DOHH2 (cell line): ENCODE data around the gene RAD54L.

Experiments used
- H3F3A ChIP-seq: fragments of 200-600 bp; sonication (generic), shearing (Covaris generic); 2 replicates; pipeline ENCODE4 v1.6.0; 2016; ENCODE audit warnings: antibody characterized with exemption, mild to moderate bottlenecking; ENCODE audit not compliant: control insufficient read depth, insufficient read depth
- H3K27ac ChIP-seq: fragments of 200-600 bp; sonication (generic); 2 replicates; pipeline ENCODE4 v1.5.1; 2014; ENCODE audit warnings: low read depth, mild to moderate bottlenecking, low read length, moderate library complexity
- H3K27me3 ChIP-seq: fragments of 200-600 bp; sonication (generic); 2 replicates; pipeline ENCODE4 v1.6.1; 2014; ENCODE audit warnings: mild to moderate bottlenecking, low read length, mixed read lengths; ENCODE audit not compliant: control insufficient read depth
- H3K36me3 ChIP-seq: fragments of 200-600 bp; sonication (generic); 2 replicates; pipeline ENCODE4 v1.6.1; 2014; ENCODE audit warnings: mild to moderate bottlenecking, low read length, moderate library complexity, mixed read lengths; ENCODE audit not compliant: control insufficient read depth
- H3K4me1 ChIP-seq: fragments of 200-600 bp; sonication (generic); 2 replicates; pipeline ENCODE4 v1.6.1; 2014; ENCODE audit warnings: mild to moderate bottlenecking, low read length, mixed read lengths; ENCODE audit not compliant: control insufficient read depth
- H3K4me2 ChIP-seq: fragments of 200-600 bp; sonication (generic); 2 replicates; pipeline ENCODE4 v1.6.0; 2014; ENCODE audit warnings: mild to moderate bottlenecking, low read length, moderate library complexity
- H3K4me3 ChIP-seq: fragments of 200-600 bp; sonication (generic); 2 replicates; pipeline ENCODE4 v1.5.1; 2014; ENCODE audit warnings: mild to moderate bottlenecking, low read length, mixed read lengths
- H3K79me2 ChIP-seq: fragments of 200-600 bp; sonication (generic); 2 replicates; pipeline ENCODE4 v1.6.1; 2014; ENCODE audit warnings: mild to moderate bottlenecking, low read length, mixed read lengths; ENCODE audit not compliant: control insufficient read depth
- H3K9me2 ChIP-seq: fragments of 200-600 bp; sonication (generic); replicated peaks from 2 replicates; pipeline ENCODE4 v1.6.1; 2014; ENCODE audit warnings: mild to moderate bottlenecking, low read length, mixed read lengths; ENCODE audit not compliant: control insufficient read depth
- H3K9me3 ChIP-seq: fragments of 200-600 bp; sonication (generic); 2 replicates; pipeline ENCODE4 v1.6.1; 2014; ENCODE audit warnings: antibody characterized with exemption, low read length, mixed read lengths; ENCODE audit not compliant: control insufficient read depth, insufficient read depth
- H4K20me1 ChIP-seq: fragments of 200-600 bp; sonication (generic); 2 replicates; pipeline ENCODE4 v1.6.0; 2014; ENCODE audit warnings: low read depth, mild to moderate bottlenecking, antibody characterized with exemption, low read length, moderate library complexity; ENCODE audit not compliant: control insufficient read depth, insufficient read depth
- CTCF ChIP-seq: fragments of 200-600 bp; sonication (generic); IDR thresholded peaks from one replicate; pipeline ENCODE4 v1.5.1; 2014; ENCODE audit warnings: antibody characterized with exemption, mild to moderate bottlenecking, low read depth, low read length; ENCODE audit not compliant: poor library complexity, severe bottlenecking
- EZH2phosphoT487 ChIP-seq: fragments of 200-600 bp; sonication (generic); IDR thresholded peaks from 2 replicates; pipeline ENCODE4 v1.6.1; 2017; ENCODE audit warnings: borderline replicate concordance, mild to moderate bottlenecking, antibody characterized with exemption, low read length, moderate library complexity, mixed read lengths

The RAD54L gene

GRCh38 chr1:46256523-46256922 lies 9.0 kb downstream of the RAD54L start:
- H3K79me2 ChIP-seq = peaks cover 57% of the 10 kb centered on the region
- H3K27ac ChIP-seq = no peak overlapping the region
- H3F3A ChIP-seq = no peaks in the 10 kb centered on the region; the same call in 1 of the 2 replicates
- H3K36me3 ChIP-seq = peaks cover 88% of the 10 kb centered on the region
- no peaks in the 10 kb centered on the region for H3K4me1 ChIP-seq
- TF ChIP-seq EZH2phosphoT487 (no peak), CTCF (no peak)
- no peaks in the 10 kb centered on the region for H3K9me3 ChIP-seq
- H3K27me3 ChIP-seq = no peaks in the 10 kb centered on the region
- no peaks in the 10 kb centered on the region for H3K9me2 ChIP-seq
- no peak overlapping the region for H3K4me2 ChIP-seq
- 0 out of 2 replicates have a peak, but pooled peaks cover 5% of the 10 kb centered on the region for H4K20me1 ChIP-seq
- no peak overlapping the region for H3K4me3 ChIP-seq

GRCh38 chr1:46262508-46262907 lies 14.9 kb downstream of the RAD54L start:
- Histone ChIP-seq H3K9me3 (no peaks in the 10 kb centered on the region), H4K20me1 (0 out of 2 replicates have a peak, but pooled peaks cover 2% of the 10 kb centered on the region), H3K27me3 (no peaks in the 10 kb centered on the region), H3K4me1 (no peaks in the 10 kb centered on the region), H3F3A (no peaks in the 10 kb centered on the region), H3K27ac (no peak overlapping the region), H3K36me3 (peaks cover 94% of the 10 kb centered on the region), H3K79me2 (peaks cover 10% of the 10 kb centered on the region), H3K9me2 (no peaks in the 10 kb centered on the region), H3K4me2 (no peak overlapping the region), H3K4me3 (no peak overlapping the region)
- TF ChIP-seq CTCF (no peak), EZH2phosphoT487 (no peak)

- Histone ChIP-seq H3K4me3 (no peak overlapping the region), H3K27ac (no peak overlapping the region), H3K27me3 (no peaks in the 10 kb centered on the region), H3K9me3 (no peaks in the 10 kb centered on the region), H3K79me2 (peaks cover 6% of the 10 kb centered on the region), H3F3A (no peaks in the 10 kb centered on the region), H3K4me2 (no peak overlapping the region), H3K4me1 (no peaks in the 10 kb centered on the region), H3K9me2 (no peaks in the 10 kb centered on the region), H3K36me3 (peaks cover 95% of the 10 kb centered on the region), H4K20me1 (no peaks in the 10 kb centered on the region)
- TF ChIP-seq EZH2phosphoT487 (no peak), CTCF (no peak)
These were observed 15.6 kb downstream of the RAD54L start for GRCh38 chr1:46263146-46263545.

- H3F3A ChIP-seq = no peaks in the 10 kb centered on the region
- no peaks in the 10 kb centered on the region for H3K9me3 ChIP-seq
- H3K27ac ChIP-seq = no peak overlapping the region
- no peak overlapping the region for H3K4me3 ChIP-seq
- H3K9me2 ChIP-seq = no peaks in the 10 kb centered on the region
- H4K20me1 ChIP-seq = no peaks in the 10 kb centered on the region; the same call in 1 of the 2 replicates
- peaks cover 99% of the 10 kb centered on the region for H3K36me3 ChIP-seq
- no peak for TF ChIP-seq CTCF
- no peak for TF ChIP-seq EZH2phosphoT487
- H3K4me1 ChIP-seq = no peaks in the 10 kb centered on the region
- no peak overlapping the region for H3K4me2 ChIP-seq
- no peaks in the 10 kb centered on the region for H3K79me2 ChIP-seq
- no peaks in the 10 kb centered on the region for H3K27me3 ChIP-seq
These were observed 21.0 kb downstream of the RAD54L start for GRCh38 chr1:46268578-46268977.
